ENCODE measurements around the gene TERC. TPM values are rescaled to one million over a fixed set of nuclear protein-coding genes. Genes with fewer than 3 reads are reported as not detected.

Gene TERC
- total and polyA plus RNA-seq, 10 of the 15 experiments (the other 5 are each of a cell fraction or from before 2014, with no cell fraction given): 0.43 to 125 (median 6.2) TPM; not detected in 4

DNA sequence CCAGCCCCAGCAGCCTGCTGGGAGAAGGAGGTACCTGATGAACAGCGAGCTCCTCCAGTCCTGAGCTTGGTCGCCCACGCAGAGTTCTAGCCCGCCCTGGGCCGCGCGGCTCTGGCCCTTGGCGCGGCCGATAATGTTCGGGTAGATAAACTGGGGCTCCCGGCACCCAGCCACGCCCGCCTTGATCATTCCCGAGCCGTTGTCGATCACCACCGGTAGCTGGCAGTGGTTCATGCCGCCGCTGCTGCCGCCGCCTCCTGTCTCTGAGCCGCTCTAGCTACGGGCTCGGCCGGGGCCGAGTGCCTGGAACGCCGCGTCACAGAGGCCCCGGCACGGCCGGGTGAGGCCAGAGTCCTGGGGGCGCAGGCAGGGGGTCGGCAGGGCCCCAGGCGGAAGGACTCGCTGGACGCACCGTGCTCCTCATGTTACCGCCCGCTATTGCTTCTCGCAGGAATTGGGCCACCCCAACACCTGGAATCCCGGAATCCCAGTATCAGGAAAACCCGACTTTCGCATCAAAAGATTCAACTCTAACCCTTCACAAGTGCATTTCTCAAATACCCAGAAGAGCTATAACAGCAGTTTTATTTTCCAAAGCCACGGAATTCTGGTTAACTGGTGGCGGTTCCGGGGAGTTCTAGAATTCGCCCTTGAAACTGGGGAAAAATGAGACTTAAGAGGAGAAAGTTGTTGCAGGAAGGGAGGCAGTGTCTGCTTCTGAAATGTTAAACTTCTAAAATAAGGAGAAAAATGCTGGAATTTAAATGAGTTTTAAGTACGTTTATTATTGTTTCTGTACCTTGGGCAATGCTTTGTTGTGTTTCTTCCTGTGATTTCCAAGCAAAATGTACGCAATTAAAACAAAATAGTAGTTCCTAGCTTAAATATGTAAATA lies 4.7 kb upstream of the TERC start, which contains the start of gene ACTRT3:
Gene ACTRT3, minus strand, starts transcription at position 275 of the 895 bp plus-strand sequence. Its CDS starts 41 bp downstream, at position 234.
- in situ Hi-C loops (cut with MboI): no loop called here
- Histone ChIP-seq H4K20me1 (ENCODE audit: control insufficient read depth, insufficient read depth) (no peaks in the 10 kb centered on the region), H3K27me3 (replicated peaks in 1 of 2; ENCODE audit: control insufficient read depth in 2 of 2, insufficient read depth in 2 of 2, low read length in 1 of 2) (no peaks in the 10 kb centered on the region), H3K4me2 (ENCODE audit: control insufficient read depth, insufficient read depth) (peak within 1 kb of the TSS; percentile 85), H3K9me3 (replicated peaks; ENCODE audit: control insufficient read depth, insufficient read depth, low read length) (no peaks in the 10 kb centered on the region; the same call in 2 of the 3 replicates), H3K36me3 (ENCODE audit: control insufficient read depth in 2 of 2, insufficient read depth in 2 of 2, low read length in 1 of 2) (no peaks in the 10 kb centered on the region), H3K79me2 (ENCODE audit: control insufficient read depth, insufficient read depth, low read length) (peaks cover 15% of the 10 kb centered on the region), H3K9ac (ENCODE audit: control insufficient read depth, insufficient read depth, low read length) (peak within 1 kb of the TSS; percentile 80), H3K27ac (ENCODE audit: control insufficient read depth, insufficient read depth) (no peak within 1 kb of the TSS), H3K4me3 (peak within 1 kb of the TSS; percentile 61; the same call in 1 of the 2 replicates), H2AFZ (ENCODE audit: control insufficient read depth, low read depth, low read length) (peak within 1 kb of the TSS; percentile 83), H3K4me1 (ENCODE audit: control insufficient read depth, insufficient read depth, low read length) (no peaks in the 10 kb centered on the region)
- ChIA-PET CTCF (no interaction called here), SMC1A (ENCODE audit: uncharacterized antibody, unreplicated experiment) (interaction anchor here (0.7 kb wide), 1 partner anchor 16 kb away, joined by 3 read pairs; no protein-coding TSS in a partner anchor), POLR2A (interaction anchor here (0.5 to 1.3 kb wide), 6 partner anchors 15 to 1103 kb away, joined by 3 to 9 read pairs (median 6); partner anchors contain the start of gene SEC62), RAD21 (ENCODE audit: unreplicated experiment) (interaction anchor here (1.0 to 1.5 kb wide), 2 partner anchors 11 to 198 kb away, joined by 3 read pairs; no protein-coding TSS in a partner anchor)
- WGBS (ENCODE audit: insufficient coverage, insufficient replicate concordance, low lambda C conversion rate, missing lambda C conversion rate): 2% methylated on average over 47 of the region's 51 CpGs
- ATAC-seq: peak; percentile 11
- DNase-seq (ENCODE audit: low read depth, low spot score): no peak
- intact Hi-C loops (cut with micrococcal nuclease; ENCODE audit: unreplicated experiment): loop anchor here (5.0 kb wide), 3 partner anchors 163 to 1098 kb away; partner anchors contain the start of gene SKIL
- no TSS peak for BruUV-seq (replicated peaks)
- peak; percentile 18 for FAIRE-seq
- TF ChIP-seq SREBF2 (IDR thresholded peaks at IDR 0.05; ENCODE audit: low read length) (no peak), ESRRA (IDR thresholded peaks at IDR 0.05; ENCODE audit: low read length) (no peak), FOXK2 (IDR thresholded peaks at IDR 0.05) (no peak), PAX5 (IDR thresholded peaks at IDR 0.05; ENCODE audit: borderline replicate concordance, low read depth, low read length) (no peak), RELA (IDR thresholded peaks at IDR 0.05; ENCODE audit: borderline replicate concordance, partially characterized antibody) (no peak), MEF2B (IDR thresholded peaks at IDR 0.05; ENCODE audit: partially characterized antibody, poor library complexity, severe bottlenecking) (no peak), YBX1 (IDR thresholded peaks at IDR 0.05) (no peak), NFYA (IDR thresholded peaks at IDR 0.05; ENCODE audit: borderline replicate concordance, low read depth, low read length) (no peak)
- TF ChIP-seq, protein P1, sequence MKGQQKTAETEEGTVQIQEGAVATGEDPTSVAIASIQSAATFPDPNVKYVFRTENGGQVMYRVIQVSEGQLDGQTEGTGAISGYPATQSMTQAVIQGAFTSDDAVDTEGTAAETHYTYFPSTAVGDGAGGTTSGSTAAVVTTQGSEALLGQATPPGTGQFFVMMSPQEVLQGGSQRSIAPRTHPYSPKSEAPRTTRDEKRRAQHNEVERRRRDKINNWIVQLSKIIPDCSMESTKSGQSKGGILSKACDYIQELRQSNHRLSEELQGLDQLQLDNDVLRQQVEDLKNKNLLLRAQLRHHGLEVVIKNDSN (IDR thresholded peaks at IDR 0.05; ENCODE audit: borderline replicate concordance, extremely low read length, insufficient read depth, low read depth, low read length): no peak
- TF ChIP-seq, protein P2, sequence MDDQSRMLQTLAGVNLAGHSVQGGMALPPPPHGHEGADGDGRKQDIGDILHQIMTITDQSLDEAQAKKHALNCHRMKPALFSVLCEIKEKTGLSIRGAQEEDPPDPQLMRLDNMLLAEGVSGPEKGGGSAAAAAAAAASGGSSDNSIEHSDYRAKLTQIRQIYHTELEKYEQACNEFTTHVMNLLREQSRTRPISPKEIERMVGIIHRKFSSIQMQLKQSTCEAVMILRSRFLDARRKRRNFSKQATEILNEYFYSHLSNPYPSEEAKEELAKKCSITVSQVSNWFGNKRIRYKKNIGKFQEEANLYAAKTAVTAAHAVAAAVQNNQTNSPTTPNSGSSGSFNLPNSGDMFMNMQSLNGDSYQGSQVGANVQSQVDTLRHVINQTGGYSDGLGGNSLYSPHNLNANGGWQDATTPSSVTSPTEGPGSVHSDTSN (IDR thresholded peaks at IDR 0.05; ENCODE audit: insufficient replicate concordance, low read depth, low read length): peak; percentile 75
- TF ChIP-seq, protein P3, sequence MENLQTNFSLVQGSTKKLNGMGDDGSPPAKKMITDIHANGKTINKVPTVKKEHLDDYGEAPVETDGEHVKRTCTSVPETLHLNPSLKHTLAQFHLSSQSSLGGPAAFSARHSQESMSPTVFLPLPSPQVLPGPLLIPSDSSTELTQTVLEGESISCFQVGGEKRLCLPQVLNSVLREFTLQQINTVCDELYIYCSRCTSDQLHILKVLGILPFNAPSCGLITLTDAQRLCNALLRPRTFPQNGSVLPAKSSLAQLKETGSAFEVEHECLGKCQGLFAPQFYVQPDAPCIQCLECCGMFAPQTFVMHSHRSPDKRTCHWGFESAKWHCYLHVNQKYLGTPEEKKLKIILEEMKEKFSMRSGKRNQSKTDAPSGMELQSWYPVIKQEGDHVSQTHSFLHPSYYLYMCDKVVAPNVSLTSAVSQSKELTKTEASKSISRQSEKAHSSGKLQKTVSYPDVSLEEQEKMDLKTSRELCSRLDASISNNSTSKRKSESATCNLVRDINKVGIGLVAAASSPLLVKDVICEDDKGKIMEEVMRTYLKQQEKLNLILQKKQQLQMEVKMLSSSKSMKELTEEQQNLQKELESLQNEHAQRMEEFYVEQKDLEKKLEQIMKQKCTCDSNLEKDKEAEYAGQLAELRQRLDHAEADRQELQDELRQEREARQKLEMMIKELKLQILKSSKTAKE (IDR thresholded peaks at IDR 0.05; ENCODE audit: low read depth, poor library complexity, severe bottlenecking): no peak
- TF ChIP-seq, protein P4, sequence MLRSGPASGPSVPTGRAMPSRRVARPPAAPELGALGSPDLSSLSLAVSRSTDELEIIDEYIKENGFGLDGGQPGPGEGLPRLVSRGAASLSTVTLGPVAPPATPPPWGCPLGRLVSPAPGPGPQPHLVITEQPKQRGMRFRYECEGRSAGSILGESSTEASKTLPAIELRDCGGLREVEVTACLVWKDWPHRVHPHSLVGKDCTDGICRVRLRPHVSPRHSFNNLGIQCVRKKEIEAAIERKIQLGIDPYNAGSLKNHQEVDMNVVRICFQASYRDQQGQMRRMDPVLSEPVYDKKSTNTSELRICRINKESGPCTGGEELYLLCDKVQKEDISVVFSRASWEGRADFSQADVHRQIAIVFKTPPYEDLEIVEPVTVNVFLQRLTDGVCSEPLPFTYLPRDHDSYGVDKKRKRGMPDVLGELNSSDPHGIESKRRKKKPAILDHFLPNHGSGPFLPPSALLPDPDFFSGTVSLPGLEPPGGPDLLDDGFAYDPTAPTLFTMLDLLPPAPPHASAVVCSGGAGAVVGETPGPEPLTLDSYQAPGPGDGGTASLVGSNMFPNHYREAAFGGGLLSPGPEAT (IDR thresholded peaks at IDR 0.05; ENCODE audit: low read depth): peak; percentile 48; the same call in 1 of the 2 replicates
- TF ChIP-seq, protein P5, sequence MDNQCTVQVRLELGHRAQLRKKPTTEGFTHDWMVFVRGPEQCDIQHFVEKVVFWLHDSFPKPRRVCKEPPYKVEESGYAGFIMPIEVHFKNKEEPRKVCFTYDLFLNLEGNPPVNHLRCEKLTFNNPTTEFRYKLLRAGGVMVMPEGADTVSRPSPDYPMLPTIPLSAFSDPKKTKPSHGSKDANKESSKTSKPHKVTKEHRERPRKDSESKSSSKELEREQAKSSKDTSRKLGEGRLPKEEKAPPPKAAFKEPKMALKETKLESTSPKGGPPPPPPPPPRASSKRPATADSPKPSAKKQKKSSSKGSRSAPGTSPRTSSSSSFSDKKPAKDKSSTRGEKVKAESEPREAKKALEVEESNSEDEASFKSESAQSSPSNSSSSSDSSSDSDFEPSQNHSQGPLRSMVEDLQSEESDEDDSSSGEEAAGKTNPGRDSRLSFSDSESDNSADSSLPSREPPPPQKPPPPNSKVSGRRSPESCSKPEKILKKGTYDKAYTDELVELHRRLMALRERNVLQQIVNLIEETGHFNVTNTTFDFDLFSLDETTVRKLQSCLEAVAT (IDR thresholded peaks at IDR 0.05): no peak

All from GM12878 (cell line).